ENCODE measurements around the gene MIDN. TPM values are rescaled to one million over a fixed set of nuclear protein-coding genes. Genes with fewer than 3 reads are reported as not detected.

The MIDN gene
- total RNA-seq, 1 experiment from 2014 or later = 286 TPM

DNA sequence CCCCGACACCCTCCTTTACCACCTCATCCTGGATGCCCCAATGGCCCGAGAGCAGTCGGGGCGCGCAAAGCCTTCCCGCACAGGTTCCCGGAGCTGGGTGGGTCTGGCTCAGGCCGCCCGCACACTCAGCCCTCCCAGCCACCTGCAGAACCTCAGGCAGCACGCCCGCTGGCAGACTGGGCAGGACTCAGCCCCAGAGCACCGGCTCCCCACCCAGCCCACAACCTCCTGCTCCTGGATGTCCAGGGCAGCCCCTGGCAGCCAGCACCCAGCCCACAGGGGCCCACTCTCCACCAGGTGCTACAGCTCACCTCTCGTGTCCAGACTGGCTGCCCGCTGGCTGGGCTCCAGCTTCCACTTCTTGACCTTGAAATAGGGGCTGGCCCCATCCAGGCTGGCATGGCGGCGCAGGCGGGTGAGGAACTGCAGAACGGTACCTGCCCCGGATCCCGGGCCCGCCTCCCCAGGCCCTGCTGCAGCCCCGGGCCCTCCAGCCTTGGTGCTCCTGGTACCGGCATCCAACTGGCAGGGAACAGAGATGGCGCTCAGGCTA lies 15.2 kb upstream of the MIDN start:
- no peak overlapping the region for H3K18ac ChIP-seq (ENCODE audit: insufficient read length, low read depth, low read length)
- TF ChIP-seq CTCF (conservative IDR thresholded peaks at IDR 0.05) = no peak
- H3K4me1 ChIP-seq (ENCODE audit: insufficient read depth, low read length) = no peaks in the 10 kb centered on the region
- no peak overlapping the region for H4K91ac ChIP-seq (ENCODE audit: insufficient read length, low read depth, low read length)
- H3K9me3 ChIP-seq (ENCODE audit: control insufficient read depth, low read depth, low read length) = no peaks in the 10 kb centered on the region
- H2BK120ac ChIP-seq (ENCODE audit: low read depth, low read length, poor library complexity, severe bottlenecking) = no peak overlapping the region
- Mint-ChIP-seq H3K9me3 (no peaks in the 10 kb centered on the region), H3K36me3 (ENCODE audit: insufficient read depth in 1 of 3, low read depth in 3 of 3) (peaks cover under 1 to 31% (median 20%) of the 10 kb centered on the region in 3 experiments; a peak in 5 of 7 replicates), H3K27ac (no peak overlapping the region), H3K4me1 (peaks cover 0 to 2% of the 10 kb centered on the region in 2 experiments; a peak in 1 of 4 replicates), H3K27me3 (ENCODE audit: low read depth) (no peaks in the 10 kb centered on the region), H3K4me3 (no peak overlapping the region; a peak in 1 of 5 replicates)
- H4K5ac ChIP-seq (ENCODE audit: insufficient read length, low read depth, low read length) = no peak overlapping the region
- no peak overlapping the region for H2BK5ac ChIP-seq (ENCODE audit: insufficient read length, low read length)
- H3K79me1 ChIP-seq (ENCODE audit: insufficient read depth, low read depth, low read length, poor library complexity, severe bottlenecking) = no peaks in the 10 kb centered on the region
- no peak overlapping the region for H2AK5ac ChIP-seq (ENCODE audit: insufficient read length, low read length)
- no peak overlapping the region for H2BK15ac ChIP-seq (ENCODE audit: low read depth, low read length)
- no peak overlapping the region for H3T11ph ChIP-seq (ENCODE audit: low read length)
- no peak for DNase-seq
- WGBS (ENCODE audit: extremely low coverage, insufficient read length, low lambda C conversion rate) = no CpG with 5 or more reads among the region's 24 CpGs
- H3K23ac ChIP-seq (ENCODE audit: insufficient read length, low read depth, low read length) = no peak overlapping the region
- no peak overlapping the region for H3K4me2 ChIP-seq (ENCODE audit: insufficient read depth, insufficient read length, low read length)
- no peak overlapping the region for H2BK20ac ChIP-seq (ENCODE audit: low read depth, low read length, poor library complexity, severe bottlenecking)
- H4K8ac ChIP-seq (replicated peaks; ENCODE audit: insufficient read length, low read depth, low read length) = no peak overlapping the region
- peaks cover 8% of the 10 kb centered on the region for H3K23me2 ChIP-seq (ENCODE audit: insufficient read length, low read depth, low read length, poor library complexity, severe bottlenecking)
- no peak overlapping the region for H3K27ac ChIP-seq (ENCODE audit: insufficient read length, low read depth, low read length)
- H3K14ac ChIP-seq (ENCODE audit: insufficient read depth, low read length) = no peak overlapping the region
- no peak overlapping the region for H3K9ac ChIP-seq (ENCODE audit: extremely low read depth, insufficient read length, low read length)
- no peaks in the 10 kb centered on the region for H3K27me3 ChIP-seq (ENCODE audit: insufficient read depth, low read length)
- H3K79me2 ChIP-seq (ENCODE audit: insufficient read depth, low read length) = no peaks in the 10 kb centered on the region
- H4K20me1 ChIP-seq (ENCODE audit: control insufficient read depth, insufficient read depth, insufficient read length) = no peaks in the 10 kb centered on the region
- no peak overlapping the region for H2AFZ ChIP-seq (ENCODE audit: low read length)
- H3K56ac ChIP-seq (ENCODE audit: insufficient read length, low read depth, low read length) = no peak overlapping the region
- no peak overlapping the region for H2BK12ac ChIP-seq (ENCODE audit: insufficient read length, low read depth, low read length)
- H3K4ac ChIP-seq (ENCODE audit: low read depth, low read length) = no peak overlapping the region

Measured in H9 (cell line).